CMK (cell line): ENCODE data around the gene IER5.

Experiments
- DNase-seq: peaks from one replicate; pipeline ENCODE4 v3.0.0-alpha.2; 2010; ENCODE audit warnings: low read depth

IER5 gene

GRCh38 chr1:181077576-181078242 is 10.8 kb upstream of the IER5 start:
- no peak for DNase-seq

- no peak for DNase-seq
These were observed 9.1 kb upstream of the IER5 start for GRCh38 chr1:181079382-181079781.

GRCh38 chr1:181079920-181080319 is 8.6 kb upstream of the IER5 start:
- DNase-seq = no peak

GRCh38 chr1:181080556-181080955 is 7.9 kb upstream of the IER5 start:
- DNase-seq = no peak

GRCh38 chr1:181081395-181081794 is 7.1 kb upstream of the IER5 start:
- DNase-seq = no peak

GRCh38 chr1:181083842-181084605 is 4.5 kb upstream of the IER5 start:
- DNase-seq = peak; percentile 59

GRCh38 chr1:181084606-181084969 is 3.9 kb upstream of the IER5 start:
- no peak for DNase-seq

GRCh38 chr1:181086091-181086490 is 2.4 kb upstream of the IER5 start:
- no peak for DNase-seq

- DNase-seq = no peak
These were observed 1.6 kb upstream of the IER5 start for GRCh38 chr1:181086926-181087325.

GRCh38 chr1:181087400-181087901 is 1.0 kb upstream of the IER5 start:
- DNase-seq = peak; percentile 39

- DNase-seq = no peak
These were observed 646 bp downstream of the IER5 start for GRCh38 chr1:181089017-181089675.

GRCh38 chr1:181089676-181090544 is 1.4 kb downstream of the IER5 start:
- peak; percentile 60 for DNase-seq

- DNase-seq = peak; percentile 36
These were observed 2.2 kb downstream of the IER5 start for GRCh38 chr1:181090641-181091126.

GRCh38 chr1:181091309-181092040 is 3.0 kb downstream of the IER5 start:
- no peak for DNase-seq

- DNase-seq = no peak
These were observed 3.6 kb downstream of the IER5 start for GRCh38 chr1:181092056-181092455.

GRCh38 chr1:181092883-181093458 is 4.5 kb downstream of the IER5 start:
- no peak for DNase-seq

- no peak for DNase-seq
These were observed 6.1 kb downstream of the IER5 start for GRCh38 chr1:181094416-181095212.

GRCh38 chr1:181095260-181095659 is 6.8 kb downstream of the IER5 start:
- DNase-seq = no peak

- DNase-seq = no peak
These were observed 7.3 kb downstream of the IER5 start for GRCh38 chr1:181095763-181096184.

- DNase-seq = no peak
These were observed 8.7 kb downstream of the IER5 start for GRCh38 chr1:181097242-181097641.
